H9 (cell line): ENCODE data around the gene RGS3. TPM values are rescaled to one million over a fixed set of nuclear protein-coding genes. Genes with fewer than 3 reads are reported as not detected.

Source experiments
- DNase-seq: peaks from one replicate; pipeline ENCODE4 v3.0.0-alpha.2; 2017
- H2AFZ ChIP-seq: one replicate; pipeline ENCODE4 v1.6.1; 2013; ENCODE audit warnings: mild to moderate bottlenecking, low read length, control low read depth, moderate library complexity
- H2AK5ac ChIP-seq: 2 replicates; pipeline ENCODE4 v1.6.1; 2013; ENCODE audit warnings: low read length, control low read depth, mixed read lengths; ENCODE audit not compliant: insufficient read length
- H2BK120ac ChIP-seq: one replicate; pipeline ENCODE4 v1.6.1; 2013; ENCODE audit warnings: low read depth, mild to moderate bottlenecking, low read length, control low read depth, inconsistent platforms; ENCODE audit not compliant: poor library complexity, severe bottlenecking
- H2BK12ac ChIP-seq: 2 replicates; pipeline ENCODE4 v1.6.1; 2013; ENCODE audit warnings: low read length, control low read depth, mixed read lengths, low read depth; ENCODE audit not compliant: insufficient read length
- H2BK15ac ChIP-seq: 2 replicates; pipeline ENCODE4 v1.6.1; 2013; ENCODE audit warnings: low read depth, low read length, control low read depth
- H2BK20ac ChIP-seq: one replicate; pipeline ENCODE4 v1.6.1; 2013; ENCODE audit warnings: low read depth, mild to moderate bottlenecking, low read length, control low read depth, inconsistent platforms; ENCODE audit not compliant: poor library complexity, severe bottlenecking
- H2BK5ac ChIP-seq: 2 replicates; pipeline ENCODE4 v1.6.1; 2013; ENCODE audit warnings: low read length, control low read depth, mixed read lengths; ENCODE audit not compliant: insufficient read length
- H3K14ac ChIP-seq: 2 replicates; pipeline ENCODE4 v1.6.1; 2013; ENCODE audit warnings: low read length, control low read depth; ENCODE audit not compliant: insufficient read depth
- H3K18ac ChIP-seq: 2 replicates; pipeline ENCODE4 v1.6.1; 2013; ENCODE audit warnings: low read depth, mild to moderate bottlenecking, mixed read lengths, low read length, control low read depth; ENCODE audit not compliant: insufficient read length
- H3K23ac ChIP-seq: 2 replicates; pipeline ENCODE4 v1.6.1; 2013; ENCODE audit warnings: low read length, control low read depth, mixed read lengths, low read depth; ENCODE audit not compliant: insufficient read length
- H3K23me2 ChIP-seq: 2 replicates; pipeline ENCODE4 v1.6.1; 2013; ENCODE audit warnings: low read depth, mild to moderate bottlenecking, mixed read lengths, low read length, control low read depth; ENCODE audit not compliant: insufficient read length, poor library complexity, severe bottlenecking
- H3K27ac ChIP-seq: 2 replicates; pipeline ENCODE4 v1.5.1; 2013; ENCODE audit warnings: low read length, control low read depth, mixed read lengths, low read depth; ENCODE audit not compliant: insufficient read length
- H3K27me3 ChIP-seq: 2 replicates; pipeline ENCODE4 v1.6.1; 2013; ENCODE audit warnings: low read length, control low read depth, inconsistent platforms; ENCODE audit not compliant: insufficient read depth
- H3K4ac ChIP-seq: 2 replicates; pipeline ENCODE4 v1.6.1; 2013; ENCODE audit warnings: low read depth, mild to moderate bottlenecking, control low read depth, inconsistent platforms, low read length, moderate library complexity
- H3K4me1 ChIP-seq: 2 replicates; pipeline ENCODE4 v1.6.1; 2013; ENCODE audit warnings: low read length, control low read depth, inconsistent platforms; ENCODE audit not compliant: insufficient read depth
- H3K4me2 ChIP-seq: 2 replicates; pipeline ENCODE4 v1.6.1; 2013; ENCODE audit warnings: low read length, control low read depth, mixed read lengths; ENCODE audit not compliant: insufficient read length, insufficient read depth
- H3K56ac ChIP-seq: 2 replicates; pipeline ENCODE4 v1.6.1; 2013; ENCODE audit warnings: low read depth, mild to moderate bottlenecking, mixed read lengths, low read length, control low read depth; ENCODE audit not compliant: insufficient read length
- H3K79me1 ChIP-seq: 2 replicates; pipeline ENCODE4 v1.6.1; 2013; ENCODE audit warnings: low read depth, mild to moderate bottlenecking, moderate library complexity, low read length, control low read depth, inconsistent platforms; ENCODE audit not compliant: insufficient read depth, poor library complexity, severe bottlenecking
- H3K79me2 ChIP-seq: 2 replicates; pipeline ENCODE4 v1.6.1; 2013; ENCODE audit warnings: low read length, control low read depth, inconsistent platforms; ENCODE audit not compliant: insufficient read depth
- H3K9ac ChIP-seq: 2 replicates; pipeline ENCODE4 v1.6.1; 2013; ENCODE audit warnings: low read length, control low read depth, mixed read lengths; ENCODE audit not compliant: insufficient read length; ENCODE audit errors: extremely low read depth
- H3K9me3 ChIP-seq: one replicate; pipeline ENCODE4 v1.6.1; 2013; ENCODE audit warnings: low read depth, low read length, inconsistent platforms; ENCODE audit not compliant: control insufficient read depth
- H3T11ph ChIP-seq: one replicate; pipeline ENCODE4 v1.6.1; 2013; ENCODE audit warnings: mild to moderate bottlenecking, low read length, control low read depth, inconsistent platforms
- H4K20me1 ChIP-seq: one replicate; pipeline ENCODE4 v1.6.1; 2013; ENCODE audit not compliant: control insufficient read depth, insufficient read length, insufficient read depth
- H4K5ac ChIP-seq: 2 replicates; pipeline ENCODE4 v1.6.1; 2013; ENCODE audit warnings: low read depth, mild to moderate bottlenecking, mixed read lengths, low read length, control low read depth; ENCODE audit not compliant: insufficient read length
- H4K8ac ChIP-seq: replicated peaks from 2 replicates; pipeline ENCODE4 v1.6.1; 2013; ENCODE audit warnings: low read length, control low read depth, mixed read lengths, low read depth; ENCODE audit not compliant: insufficient read length
- H4K91ac ChIP-seq: 2 replicates; pipeline ENCODE4 v1.6.1; 2013; ENCODE audit warnings: low read depth, mild to moderate bottlenecking, moderate library complexity, mixed read lengths, low read length, control low read depth; ENCODE audit not compliant: insufficient read length
- H3K27ac Mint-ChIP-seq, 3 experiments: 2 replicates in 2 of 3; 3 replicates in 1 of 3; pipeline ENCODE4 v1.8.0; 2020 to 2021; ENCODE audit warnings: mixed read lengths in 3 of 3, mild to moderate bottlenecking in 1 of 3, moderate library complexity in 1 of 3
- H3K27me3 Mint-ChIP-seq: 2 replicates; pipeline ENCODE4 v1.8.0; 2021; ENCODE audit warnings: low read depth, mild to moderate bottlenecking, moderate library complexity, mixed read lengths
- H3K36me3 Mint-ChIP-seq, 3 experiments: 2 replicates in 2 of 3; 3 replicates in 1 of 3; pipeline ENCODE4 v1.8.0; 2020 to 2021; ENCODE audit warnings: low read depth in 3 of 3, mixed read lengths in 3 of 3; ENCODE audit not compliant: insufficient read depth in 1 of 3
- H3K4me1 Mint-ChIP-seq, 2 experiments: 2 replicates each; pipeline ENCODE4 v1.8.0; 2020; ENCODE audit warnings: mixed read lengths in 2 of 2
- H3K4me3 Mint-ChIP-seq, 2 experiments: 2 replicates in 1 of 2; 3 replicates in 1 of 2; pipeline ENCODE4 v1.8.0; 2020 to 2021; ENCODE audit warnings: mild to moderate bottlenecking in 2 of 2, mixed read lengths in 2 of 2, moderate library complexity in 1 of 2
- H3K9me3 Mint-ChIP-seq, 2 experiments: 2 replicates in 1 of 2; 3 replicates in 1 of 2; pipeline ENCODE4 v1.8.0; 2020; ENCODE audit warnings: mild to moderate bottlenecking in 2 of 2, mixed read lengths in 2 of 2, moderate library complexity in 1 of 2
- WGBS: extraction: QIAGEN DNeasy Blood & Tissue Kit; methylation state at CpG from one replicate; pipeline ENCODE4 v1.1.7; 2013; ENCODE audit warnings: missing lambda C conversion rate, low lambda C conversion rate, mixed read lengths; ENCODE audit not compliant: insufficient read length; ENCODE audit errors: extremely low coverage; 5-methylcytosine and 5-hydroxymethylcytosine counted together
- total RNA-seq: library from RNA; stranded (reverse); gene quantifications from 2 replicates; pipeline ENCODE4 v1.2.1, GENCODE V29; 2021
- TF ChIP-seq, protein P1 (sequence below): fragments of 200-600 bp; sonication (generic); conservative IDR thresholded peaks from 3 replicates; pipeline ENCODE4 v1.8.0; 2021; ENCODE audit warnings: antibody characterized with exemption, mild to moderate bottlenecking

Gene RGS3
- total RNA-seq, 1 experiment from 2014 or later: 13.9 TPM

DNA sequence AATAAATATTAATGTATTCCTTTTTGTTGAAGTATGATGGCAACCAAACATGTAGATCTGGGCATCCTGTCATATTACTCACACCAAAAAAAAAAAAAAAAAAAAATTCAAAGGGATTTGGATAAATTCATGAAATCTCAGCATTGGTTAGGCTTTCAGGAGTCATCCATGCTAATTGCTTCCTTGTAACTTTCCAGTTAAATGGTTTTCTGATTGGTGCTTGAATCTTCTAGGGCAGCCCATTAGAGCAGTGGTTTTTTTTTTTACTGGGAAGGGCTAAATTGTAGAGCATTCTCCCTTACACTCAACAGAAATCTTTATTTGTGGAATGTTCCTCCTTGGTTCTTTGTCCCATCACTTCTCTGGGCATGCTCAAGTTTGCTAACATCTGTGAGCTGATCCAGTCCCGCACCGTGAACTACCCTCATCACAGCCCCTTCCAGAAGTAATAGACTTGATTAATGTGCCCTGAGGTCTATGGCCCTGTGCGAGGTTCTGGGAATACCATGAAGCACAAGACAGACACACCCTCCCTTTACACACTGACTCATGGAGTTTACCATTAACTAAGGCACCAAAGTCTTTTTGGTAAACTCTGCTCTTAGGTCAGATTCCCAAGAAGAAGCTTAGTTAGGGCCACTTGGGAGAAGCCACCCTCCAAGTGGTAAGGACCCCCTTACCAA, 56.0 kb downstream of the RGS3 start:
- Histone ChIP-seq H3K4ac (no peak overlapping the region), H3K4me1 (no peaks in the 10 kb centered on the region), H2BK15ac (no peak overlapping the region), H3K27me3 (no peaks in the 10 kb centered on the region), H3K18ac (no peak overlapping the region), H3K9ac (no peak overlapping the region), H3K9me3 (no peaks in the 10 kb centered on the region), H3K4me2 (no peak overlapping the region), H4K91ac (no peak overlapping the region), H3T11ph (no peak overlapping the region), H2BK5ac (no peak overlapping the region), H2AFZ (no peak overlapping the region), H2BK120ac (no peak overlapping the region), H2BK20ac (no peak overlapping the region), H4K20me1 (no peaks in the 10 kb centered on the region), H4K5ac (no peak overlapping the region), H3K56ac (no peak overlapping the region), H3K23me2 (no peaks in the 10 kb centered on the region), H2BK12ac (no peak overlapping the region), H3K23ac (no peak overlapping the region), H3K79me2 (no peaks in the 10 kb centered on the region), H3K14ac (no peak overlapping the region), H4K8ac (no peak overlapping the region), H2AK5ac (no peak overlapping the region), H3K27ac (no peak overlapping the region), H3K79me1 (no peaks in the 10 kb centered on the region)
- no peak for DNase-seq
- WGBS: no CpG with 5 or more reads among the region's 3 CpGs
- Mint-ChIP-seq H3K9me3 (no peaks in the 10 kb centered on the region), H3K4me1 (peaks cover 0 to 4% of the 10 kb centered on the region in 2 experiments; a peak in 1 of 4 replicates), H3K27me3 (no peaks in the 10 kb centered on the region), H3K36me3 (peaks cover 0 to 24% (median 0%) of the 10 kb centered on the region in 3 experiments; a peak in 2 of 7 replicates), H3K27ac (no peak overlapping the region), H3K4me3 (no peak overlapping the region)
- TF ChIP-seq, protein P1, sequence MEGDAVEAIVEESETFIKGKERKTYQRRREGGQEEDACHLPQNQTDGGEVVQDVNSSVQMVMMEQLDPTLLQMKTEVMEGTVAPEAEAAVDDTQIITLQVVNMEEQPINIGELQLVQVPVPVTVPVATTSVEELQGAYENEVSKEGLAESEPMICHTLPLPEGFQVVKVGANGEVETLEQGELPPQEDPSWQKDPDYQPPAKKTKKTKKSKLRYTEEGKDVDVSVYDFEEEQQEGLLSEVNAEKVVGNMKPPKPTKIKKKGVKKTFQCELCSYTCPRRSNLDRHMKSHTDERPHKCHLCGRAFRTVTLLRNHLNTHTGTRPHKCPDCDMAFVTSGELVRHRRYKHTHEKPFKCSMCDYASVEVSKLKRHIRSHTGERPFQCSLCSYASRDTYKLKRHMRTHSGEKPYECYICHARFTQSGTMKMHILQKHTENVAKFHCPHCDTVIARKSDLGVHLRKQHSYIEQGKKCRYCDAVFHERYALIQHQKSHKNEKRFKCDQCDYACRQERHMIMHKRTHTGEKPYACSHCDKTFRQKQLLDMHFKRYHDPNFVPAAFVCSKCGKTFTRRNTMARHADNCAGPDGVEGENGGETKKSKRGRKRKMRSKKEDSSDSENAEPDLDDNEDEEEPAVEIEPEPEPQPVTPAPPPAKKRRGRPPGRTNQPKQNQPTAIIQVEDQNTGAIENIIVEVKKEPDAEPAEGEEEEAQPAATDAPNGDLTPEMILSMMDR: no peak
